ENCODE results near the gene TMEM175. TPM values are rescaled to one million over a fixed set of nuclear protein-coding genes. Genes with fewer than 3 reads are reported as not detected.
A peak's percentile ranks its signal among the peaks of the same experiment; 100 is the strongest.

TMEM175 gene
- total and polyA plus RNA-seq, 2 of the 4 experiments (the other 2 are of a cell fraction), result 7.7 to 41.9 TPM

GRCh38 chr4:986428-986878 is 54.2 kb downstream of the TMEM175 start:
- Histone ChIP-seq H3K4me2 (ENCODE audit: low read depth, low read length) (peak overlapping the region; percentile 94), H3K79me1 (ENCODE audit: low read depth in 1 of 2, low read length in 2 of 2) (peaks cover 5 to 34% of the 10 kb centered on the region in 2 experiments; a peak in 1 of 4 replicates), H2BK120ac (ENCODE audit: low read depth, low read length) (no peak overlapping the region), H3K4me3 (ENCODE audit: insufficient read depth, low read depth, low read length) (peak overlapping the region; percentile 93), H4K8ac (ENCODE audit: low read depth in 2 of 2, low read length in 2 of 2) (peak overlapping the region; percentile 34 to 86), H2BK5ac (ENCODE audit: low read depth, low read length, poor library complexity, severe bottlenecking) (peak overlapping the region; percentile 82), H3K18ac (ENCODE audit: low read depth, low read length) (peak overlapping the region; percentile 91), H4K91ac (ENCODE audit: insufficient read depth, low read depth, low read length) (peak overlapping the region; percentile 72), H3K23ac (ENCODE audit: low read depth, low read length) (peak overlapping the region; percentile 94), H3K36me3 (ENCODE audit: control insufficient read depth, insufficient read depth, low read length) (peaks cover 9% of the 10 kb centered on the region; the same call in 1 of the 2 replicates), H3K27me3 (ENCODE audit: control insufficient read depth, insufficient read depth, low read length) (no peaks in the 10 kb centered on the region), H4K5ac (ENCODE audit: low read depth, low read length) (peak overlapping the region; percentile 91), H2BK15ac (ENCODE audit: low read depth, low read length) (no peak overlapping the region; the same call in 2 of the 3 replicates), H3K4ac (ENCODE audit: low read depth, low read length) (peak overlapping the region; percentile 20), H3K9me1 (ENCODE audit: insufficient read depth, low read length) (no peaks in the 10 kb centered on the region; the same call in 1 of the 2 replicates), H3K56ac (ENCODE audit: extremely low read depth, insufficient read depth, low read length) (peak overlapping the region; percentile 42; the same call in 1 of the 2 replicates), H3K4me1 (ENCODE audit: control insufficient read depth, insufficient read depth, low read length) (peaks cover 7% of the 10 kb centered on the region; the same call in 1 of the 2 replicates), H4K20me1 (ENCODE audit: insufficient read depth, low read length) (no peaks in the 10 kb centered on the region; the same call in 1 of the 2 replicates), H3K9ac (ENCODE audit: low read depth, low read length) (peak overlapping the region; percentile 94), H3K14ac (replicated peaks; ENCODE audit: low read depth, low read length) (peak overlapping the region; percentile 93), H3K9me3 (ENCODE audit: control insufficient read depth, insufficient read depth, low read length) (no peaks in the 10 kb centered on the region), H2AK5ac (ENCODE audit: low read depth, low read length) (peak overlapping the region; percentile 48; the same call in 1 of the 2 replicates), H2BK20ac (ENCODE audit: low read depth, low read length) (no peak overlapping the region), H2AFZ (replicated peaks; ENCODE audit: low read length, poor library complexity) (peak overlapping the region; percentile 96), H2AK9ac (replicated peaks; ENCODE audit: low read depth, low read length, poor library complexity) (peak overlapping the region; percentile 69), H3K27ac (ENCODE audit: insufficient read depth, low read length) (peak overlapping the region; percentile 81)
- POLR2A ChIA-PET (ENCODE audit: unreplicated experiment), result interaction anchor here (0.5 to 0.6 kb wide), 2 partner anchors 18 to 141 kb away, joined by 3 read pairs; no protein-coding TSS in a partner anchor
- ATAC-seq (ENCODE audit: low read depth) (peak; percentile 24), DNase-seq (no peak)
- CTCF ChIA-PET, result no interaction called here
- intact Hi-C loops (cut with micrococcal nuclease), result no loop called here
- TF ChIP-seq NFE2L2 (IDR thresholded peaks at IDR 0.05; ENCODE audit: low read depth, low read length), result no peak
- no peak for TF ChIP-seq MAFK (IDR thresholded peaks at IDR 0.05; ENCODE audit: low read depth, low read length)
- no peak for TF ChIP-seq MXI1 (IDR thresholded peaks at IDR 0.05; ENCODE audit: borderline replicate concordance, low read depth, low read length)
- no peak for TF ChIP-seq ELK1 (IDR thresholded peaks at IDR 0.05; ENCODE audit: borderline replicate concordance, low read depth, low read length)
- no peak for TF ChIP-seq CHD1 (IDR thresholded peaks at IDR 0.05; ENCODE audit: low read depth, low read length)
- TF ChIP-seq USF2 (IDR thresholded peaks at IDR 0.05; ENCODE audit: low read depth, low read length), result no peak
- no peak for TF ChIP-seq MAZ (IDR thresholded peaks at IDR 0.05; ENCODE audit: borderline replicate concordance, low read depth, low read length)
- TF ChIP-seq BHLHE40 (IDR thresholded peaks at IDR 0.05; ENCODE audit: low read depth, low read length), result no peak
- TF ChIP-seq FOS (IDR thresholded peaks at IDR 0.05; ENCODE audit: low read depth, low read length), result no peak
- TF ChIP-seq RAD21 (IDR thresholded peaks at IDR 0.05; ENCODE audit: low read length), result no peak
- no peak for TF ChIP-seq RCOR1 (IDR thresholded peaks at IDR 0.05; ENCODE audit: insufficient replicate concordance, low read length)
- no peak for TF ChIP-seq POLR2A (IDR thresholded peaks at IDR 0.05; ENCODE audit: low read depth, low read length)
- in situ Hi-C loops (cut with MboI; ENCODE audit: low sequenced_read_pairs), result no loop called here
- 0% methylated on average over 3 of the region's 14 CpGs; no CpG with 5 or more reads in 1 of the 2 experiments for WGBS, 2 experiments (ENCODE audit: extremely low coverage in 2 of 2, insufficient read length in 1 of 2)
- dilution Hi-C loops (cut with HindIII; ENCODE audit: low sequenced_read_pairs, unreplicated experiment), result no loop called here
- no TSS peak for BruUV-seq (replicated peaks)
